ENCODE results near the gene RFNG. TPM values are rescaled to one million over a fixed set of nuclear protein-coding genes. Genes with fewer than 3 reads are reported as not detected.

Gene RFNG
- total RNA-seq, 1 donor from 2014 or later: 30.8 TPM

- Mint-ChIP-seq H3K4me3 (no peak overlapping the region), H3K36me3 (ENCODE audit: low read depth) (peaks cover 2% of the 10 kb centered on the region)
Observed at GRCh38 chr17:82013772-82014321, 37.8 kb downstream of the RFNG start.

GRCh38 chr17:82013341-82013740, 38.3 kb downstream of the RFNG start:
- H3K4me1 Mint-ChIP-seq: no peaks in the 10 kb centered on the region
- H3K36me3 Mint-ChIP-seq (ENCODE audit: low read depth): peaks cover under 1% of the 10 kb centered on the region
- no peaks in the 10 kb centered on the region for H3K9me3 Mint-ChIP-seq
- H3K27ac Mint-ChIP-seq: no peak overlapping the region
- DNase-seq: no peak
- H3K4me3 Mint-ChIP-seq: no peak overlapping the region
- intact Hi-C loops (cut with micrococcal nuclease): no loop called here
- H3K27me3 Mint-ChIP-seq: no peaks in the 10 kb centered on the region

More at GRCh38 chr17:82013772-82014321, 37.8 kb downstream of the RFNG start:
- no peaks in the 10 kb centered on the region for H3K4me1 Mint-ChIP-seq
- no peaks in the 10 kb centered on the region for H3K27me3 Mint-ChIP-seq
- no peaks in the 10 kb centered on the region for H3K9me3 Mint-ChIP-seq
- no peak overlapping the region for H3K27ac Mint-ChIP-seq
- no peak for DNase-seq
- intact Hi-C loops (cut with micrococcal nuclease): no loop called here

- Mint-ChIP-seq H3K4me3 (no peak overlapping the region), H3K4me1 (no peaks in the 10 kb centered on the region), H3K9me3 (no peaks in the 10 kb centered on the region), H3K36me3 (ENCODE audit: low read depth) (no peaks in the 10 kb centered on the region), H3K27ac (no peak overlapping the region), H3K27me3 (no peaks in the 10 kb centered on the region)
- no peak for DNase-seq
- intact Hi-C loops (cut with micrococcal nuclease): no loop called here
Observed at GRCh38 chr17:82012640-82013295, 38.8 kb downstream of the RFNG start.

- Mint-ChIP-seq H3K4me3 (no peak overlapping the region), H3K9me3 (no peaks in the 10 kb centered on the region), H3K27ac (no peak overlapping the region), H3K4me1 (no peaks in the 10 kb centered on the region), H3K36me3 (ENCODE audit: low read depth) (no peaks in the 10 kb centered on the region), H3K27me3 (no peaks in the 10 kb centered on the region)
- intact Hi-C loops (cut with micrococcal nuclease): no loop called here
- no peak for DNase-seq
Observed at GRCh38 chr17:82012261-82012639, 39.4 kb downstream of the RFNG start.

- Mint-ChIP-seq H3K9me3 (no peaks in the 10 kb centered on the region), H3K4me1 (no peaks in the 10 kb centered on the region), H3K36me3 (ENCODE audit: low read depth) (no peaks in the 10 kb centered on the region), H3K27me3 (no peaks in the 10 kb centered on the region), H3K4me3 (no peak overlapping the region), H3K27ac (no peak overlapping the region)
- DNase-seq: no peak
- intact Hi-C loops (cut with micrococcal nuclease): no loop called here
Observed at GRCh38 chr17:82011617-82012187, 39.9 kb downstream of the RFNG start.

GRCh38 chr17:82010575-82011525, 40.8 kb downstream of the RFNG start:
- intact Hi-C loops (cut with micrococcal nuclease): no loop called here
- Mint-ChIP-seq H3K27me3 (no peaks in the 10 kb centered on the region), H3K9me3 (no peaks in the 10 kb centered on the region), H3K36me3 (ENCODE audit: low read depth) (no peaks in the 10 kb centered on the region), H3K27ac (no peak overlapping the region), H3K4me1 (no peaks in the 10 kb centered on the region), H3K4me3 (no peak overlapping the region)
- no peak for DNase-seq

- intact Hi-C loops (cut with micrococcal nuclease): no loop called here
- Mint-ChIP-seq H3K4me1 (no peaks in the 10 kb centered on the region), H3K27ac (no peak overlapping the region), H3K4me3 (no peak overlapping the region), H3K9me3 (no peaks in the 10 kb centered on the region), H3K27me3 (no peaks in the 10 kb centered on the region), H3K36me3 (ENCODE audit: low read depth) (no peaks in the 10 kb centered on the region)
- DNase-seq: no peak
Observed at GRCh38 chr17:82009413-82009812, 42.2 kb downstream of the RFNG start.

GRCh38 chr17:82008941-82009405, 42.6 kb downstream of the RFNG start:
- Mint-ChIP-seq H3K9me3 (no peaks in the 10 kb centered on the region), H3K4me1 (no peaks in the 10 kb centered on the region), H3K27me3 (no peaks in the 10 kb centered on the region), H3K36me3 (ENCODE audit: low read depth) (no peaks in the 10 kb centered on the region), H3K4me3 (no peak overlapping the region), H3K27ac (no peak overlapping the region)
- intact Hi-C loops (cut with micrococcal nuclease): no loop called here
- no peak for DNase-seq

- DNase-seq: no peak
- Mint-ChIP-seq H3K36me3 (ENCODE audit: low read depth) (no peaks in the 10 kb centered on the region), H3K27me3 (no peaks in the 10 kb centered on the region), H3K4me1 (no peaks in the 10 kb centered on the region), H3K27ac (no peak overlapping the region), H3K9me3 (no peaks in the 10 kb centered on the region), H3K4me3 (no peak overlapping the region)
- intact Hi-C loops (cut with micrococcal nuclease): no loop called here
Observed at GRCh38 chr17:82008258-82008940, 43.2 kb downstream of the RFNG start.

- no peak for DNase-seq
- H3K4me3 Mint-ChIP-seq: no peak overlapping the region
- no peaks in the 10 kb centered on the region for H3K4me1 Mint-ChIP-seq
- no peak overlapping the region for H3K27ac Mint-ChIP-seq
- no peaks in the 10 kb centered on the region for H3K36me3 Mint-ChIP-seq (ENCODE audit: low read depth)
- H3K27me3 Mint-ChIP-seq: no peaks in the 10 kb centered on the region
- H3K9me3 Mint-ChIP-seq: no peaks in the 10 kb centered on the region
- intact Hi-C loops (cut with micrococcal nuclease): no loop called here
Observed at GRCh38 chr17:82007495-82008257, 43.9 kb downstream of the RFNG start.

- Mint-ChIP-seq H3K9me3 (no peaks in the 10 kb centered on the region), H3K27me3 (no peaks in the 10 kb centered on the region), H3K36me3 (ENCODE audit: low read depth) (no peaks in the 10 kb centered on the region), H3K27ac (no peak overlapping the region), H3K4me3 (no peak overlapping the region), H3K4me1 (no peaks in the 10 kb centered on the region)
- intact Hi-C loops (cut with micrococcal nuclease): no loop called here
- DNase-seq: no peak
Observed at GRCh38 chr17:82007228-82007494, 44.5 kb downstream of the RFNG start.

- Mint-ChIP-seq H3K4me1 (no peaks in the 10 kb centered on the region), H3K4me3 (no peak overlapping the region), H3K36me3 (ENCODE audit: low read depth) (no peaks in the 10 kb centered on the region), H3K27me3 (no peaks in the 10 kb centered on the region), H3K9me3 (no peaks in the 10 kb centered on the region), H3K27ac (no peak overlapping the region)
- DNase-seq: no peak
- intact Hi-C loops (cut with micrococcal nuclease): no loop called here
Observed at GRCh38 chr17:82006468-82007227, 45.0 kb downstream of the RFNG start.

Measured in activated CD4-positive, alpha-beta T cell treated with anti-CD3 and anti-CD28 coated beads, Interleukin-2, amount 10 ng/mL, durations not matched to agents 24 days and 14 days (primary cell).